Fibroblast of peridontal ligament (primary cell): ENCODE results near the gene CLSTN3.
"Not testable (repeated sequence)": the region's sequence is repeated elsewhere in the genome, so short reads cannot be mapped to it uniquely, and the experiment has no call there.

Experiments used
- DNase-seq: peaks from one replicate; pipeline ENCODE4 v3.0.0-alpha.2; 2010; ENCODE audit errors: extremely low read depth

The CLSTN3 gene

GRCh38 chr12:7103837-7104584 is 26.2 kb upstream of the CLSTN3 start:
- DNase-seq: no peak

- no peak for DNase-seq
Observed at GRCh38 chr12:7106082-7106481, 24.1 kb upstream of the CLSTN3 start.

- DNase-seq: not testable (repeated sequence)
Observed at GRCh38 chr12:7107181-7107580, 23.0 kb upstream of the CLSTN3 start.

GRCh38 chr12:7107636-7108002 is 22.6 kb upstream of the CLSTN3 start:
- DNase-seq: no peak

GRCh38 chr12:7108003-7108795 is 22.0 kb upstream of the CLSTN3 start:
- DNase-seq: peak; percentile 60

- DNase-seq: peak; percentile 87
Observed at GRCh38 chr12:7108796-7109571, 21.2 kb upstream of the CLSTN3 start, which contains the start of gene C1RL. Gene C1RL, minus strand, starts transcription at chr12:7109214. Its CDS starts 34 bp downstream, at chr12:7109180.

GRCh38 chr12:7109572-7109920 is 20.6 kb upstream of the CLSTN3 start:
- DNase-seq: no peak

- no peak for DNase-seq
Observed at GRCh38 chr12:7110661-7111060, 19.5 kb upstream of the CLSTN3 start.

GRCh38 chr12:7112041-7112440 is 18.1 kb upstream of the CLSTN3 start:
- DNase-seq: no peak

- DNase-seq: peak; percentile 68
Observed at GRCh38 chr12:7113389-7113871, 16.7 kb upstream of the CLSTN3 start.

- DNase-seq: no peak
Observed at GRCh38 chr12:7114008-7114407, 16.2 kb upstream of the CLSTN3 start.

- DNase-seq: no peak
Observed at GRCh38 chr12:7114851-7115250, 15.3 kb upstream of the CLSTN3 start.

GRCh38 chr12:7116196-7116595 is 14.0 kb upstream of the CLSTN3 start:
- no peak for DNase-seq

- no peak for DNase-seq
Observed at GRCh38 chr12:7116916-7117315, 13.3 kb upstream of the CLSTN3 start.

GRCh38 chr12:7117670-7118069 is 12.5 kb upstream of the CLSTN3 start:
- DNase-seq: no peak

- DNase-seq: no peak
Observed at GRCh38 chr12:7118881-7119280, 11.3 kb upstream of the CLSTN3 start.

- DNase-seq: no peak
Observed at GRCh38 chr12:7120166-7120565, 10.0 kb upstream of the CLSTN3 start.

GRCh38 chr12:7121324-7121723 is 8.8 kb upstream of the CLSTN3 start:
- DNase-seq: no peak

- no peak for DNase-seq
Observed at GRCh38 chr12:7122811-7123769, 7.1 kb upstream of the CLSTN3 start.

- DNase-seq: no peak
Observed at GRCh38 chr12:7123806-7124522, 6.2 kb upstream of the CLSTN3 start.
